SKM-1 (cell line): ENCODE data around the gene L3MBTL1.
A peak's percentile ranks its signal among the peaks of the same experiment; 100 is the strongest.
"Not testable (repeated sequence)": the region's sequence is repeated elsewhere in the genome, so short reads cannot be mapped to it uniquely, and the experiment has no call there.

ENCODE experiments used
- DNase-seq: peaks from one replicate; lab custom pipeline; 2025; ENCODE audit not compliant: unreplicated experiment; lab: John Stamatoyannopoulos, UW

L3MBTL1 gene

GRCh38 chr20:43584448-43585136 is 77.1 kb downstream of the L3MBTL1 start:
- DNase-seq: no peak

GRCh38 chr20:43586641-43587040 is 79.1 kb downstream of the L3MBTL1 start:
- DNase-seq: no peak

- not testable (repeated sequence) for DNase-seq
These were observed 81.0 kb downstream of the L3MBTL1 start for GRCh38 chr20:43588526-43588925.

GRCh38 chr20:43590036-43590391 is 82.5 kb downstream of the L3MBTL1 start:
- no peak for DNase-seq

- DNase-seq: peak; percentile 85
These were observed 83.2 kb downstream of the L3MBTL1 start, which contains the start of gene IFT52 for GRCh38 chr20:43590392-43591303. Gene IFT52 (plus strand): TSS chr20:43590937. CDS start chr20:43594699, 3,762 bp downstream.
